ENCODE data around the gene SPSB4.

SPSB4 gene

GRCh38 chr3:141125351-141125750 is 74.2 kb downstream of the SPSB4 start:
- no peaks in the 10 kb centered on the region for H3K27me3 ChIP-seq
- H3K9me3 ChIP-seq = no peaks in the 10 kb centered on the region
- no peaks in the 10 kb centered on the region for H3K4me1 ChIP-seq (ENCODE audit: control insufficient read depth in 1 of 2, insufficient read depth in 1 of 2, low read depth in 1 of 2, low read length in 1 of 2)
- TF ChIP-seq CTCF (IDR thresholded peaks at IDR 0.05) = no peak
- H3K36me3 ChIP-seq = no peaks in the 10 kb centered on the region
- no peak overlapping the region for H3K4me3 ChIP-seq (ENCODE audit: low read depth in 1 of 2, low read length in 1 of 2)
- H3K27ac ChIP-seq = no peak overlapping the region

GRCh38 chr3:141126661-141127343 is 75.7 kb downstream of the SPSB4 start:
- Histone ChIP-seq H3K27ac (no peak overlapping the region), H3K4me1 (ENCODE audit: control insufficient read depth in 1 of 2, insufficient read depth in 1 of 2, low read depth in 1 of 2, low read length in 1 of 2) (no peaks in the 10 kb centered on the region), H3K9me3 (no peaks in the 10 kb centered on the region), H3K27me3 (no peaks in the 10 kb centered on the region), H3K4me3 (ENCODE audit: low read depth in 1 of 2, low read length in 1 of 2) (no peak overlapping the region), H3K36me3 (no peaks in the 10 kb centered on the region)
- TF ChIP-seq CTCF (IDR thresholded peaks at IDR 0.05) = no peak

GRCh38 chr3:141127344-141128125 is 76.4 kb downstream of the SPSB4 start:
- H3K27ac ChIP-seq = no peak overlapping the region
- no peaks in the 10 kb centered on the region for H3K27me3 ChIP-seq
- H3K4me3 ChIP-seq (ENCODE audit: low read depth in 1 of 2, low read length in 1 of 2) = no peak overlapping the region
- no peaks in the 10 kb centered on the region for H3K9me3 ChIP-seq
- TF ChIP-seq CTCF (IDR thresholded peaks at IDR 0.05) = no peak
- H3K4me1 ChIP-seq (ENCODE audit: control insufficient read depth in 1 of 2, insufficient read depth in 1 of 2, low read depth in 1 of 2, low read length in 1 of 2) = no peaks in the 10 kb centered on the region
- no peaks in the 10 kb centered on the region for H3K36me3 ChIP-seq

- H3K27me3 ChIP-seq = no peaks in the 10 kb centered on the region
- no peaks in the 10 kb centered on the region for H3K9me3 ChIP-seq
Observed at GRCh38 chr3:141128126-141128777, 77.1 kb downstream of the SPSB4 start.

GRCh38 chr3:141129049-141129448 is 77.9 kb downstream of the SPSB4 start:
- Histone ChIP-seq H3K27ac (no peak overlapping the region), H3K9me3 (no peaks in the 10 kb centered on the region), H3K4me3 (ENCODE audit: low read depth in 1 of 2, low read length in 1 of 2) (no peak overlapping the region), H3K27me3 (no peaks in the 10 kb centered on the region), H3K36me3 (no peaks in the 10 kb centered on the region), H3K4me1 (ENCODE audit: control insufficient read depth in 1 of 2, insufficient read depth in 1 of 2, low read depth in 1 of 2, low read length in 1 of 2) (no peaks in the 10 kb centered on the region)
- no peak for TF ChIP-seq CTCF (IDR thresholded peaks at IDR 0.05)

More at GRCh38 chr3:141128126-141128777, 77.1 kb downstream of the SPSB4 start:
- Histone ChIP-seq H3K4me1 (ENCODE audit: control insufficient read depth in 1 of 2, insufficient read depth in 1 of 2, low read depth in 1 of 2, low read length in 1 of 2) (no peaks in the 10 kb centered on the region), H3K27ac (no peak overlapping the region), H3K4me3 (ENCODE audit: low read depth in 1 of 2, low read length in 1 of 2) (no peak overlapping the region), H3K36me3 (no peaks in the 10 kb centered on the region)
- no peak for TF ChIP-seq CTCF (IDR thresholded peaks at IDR 0.05)

Data from neutrophil (primary cell).